ENCODE data around the gene HLA-DPB1.

DNA sequence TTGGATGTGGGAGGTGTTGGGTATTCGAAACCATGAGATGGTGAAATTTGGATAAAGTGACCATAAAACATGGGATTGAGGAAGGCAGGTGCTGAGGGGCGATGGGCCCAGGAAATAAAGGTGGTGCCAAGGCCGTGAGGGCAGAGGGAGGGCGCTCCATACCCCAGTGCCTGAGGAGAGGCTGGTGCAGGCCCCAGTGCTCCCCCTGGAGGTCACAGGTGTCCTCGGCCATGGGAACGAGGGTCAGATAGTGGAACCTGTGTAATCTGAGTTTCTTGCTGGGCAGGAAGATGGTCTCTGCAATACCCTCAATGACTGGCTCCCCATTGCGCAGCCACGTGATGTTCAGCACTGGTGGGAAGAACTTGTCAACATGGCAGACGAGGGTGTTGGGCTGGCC lies 16.2 kb downstream of the HLA-DPB1 start:
- no peak for TF ChIP-seq CTCF (IDR thresholded peaks at IDR 0.05)
- TF ChIP-seq POLR2AphosphoS5 (IDR thresholded peaks at IDR 0.05): no peak
